HG03342 (cell line): Measurements from ENCODE around the gene YJEFN3.

Experiments
- ATAC-seq: cut with Tn5 transposase; IDR thresholded peaks from one replicate; pipeline ENCODE4 v1.9.1; 2021; ENCODE audit warnings: mild to moderate bottlenecking, moderate library complexity; ENCODE audit not compliant: unreplicated experiment

The YJEFN3 gene

DNA sequence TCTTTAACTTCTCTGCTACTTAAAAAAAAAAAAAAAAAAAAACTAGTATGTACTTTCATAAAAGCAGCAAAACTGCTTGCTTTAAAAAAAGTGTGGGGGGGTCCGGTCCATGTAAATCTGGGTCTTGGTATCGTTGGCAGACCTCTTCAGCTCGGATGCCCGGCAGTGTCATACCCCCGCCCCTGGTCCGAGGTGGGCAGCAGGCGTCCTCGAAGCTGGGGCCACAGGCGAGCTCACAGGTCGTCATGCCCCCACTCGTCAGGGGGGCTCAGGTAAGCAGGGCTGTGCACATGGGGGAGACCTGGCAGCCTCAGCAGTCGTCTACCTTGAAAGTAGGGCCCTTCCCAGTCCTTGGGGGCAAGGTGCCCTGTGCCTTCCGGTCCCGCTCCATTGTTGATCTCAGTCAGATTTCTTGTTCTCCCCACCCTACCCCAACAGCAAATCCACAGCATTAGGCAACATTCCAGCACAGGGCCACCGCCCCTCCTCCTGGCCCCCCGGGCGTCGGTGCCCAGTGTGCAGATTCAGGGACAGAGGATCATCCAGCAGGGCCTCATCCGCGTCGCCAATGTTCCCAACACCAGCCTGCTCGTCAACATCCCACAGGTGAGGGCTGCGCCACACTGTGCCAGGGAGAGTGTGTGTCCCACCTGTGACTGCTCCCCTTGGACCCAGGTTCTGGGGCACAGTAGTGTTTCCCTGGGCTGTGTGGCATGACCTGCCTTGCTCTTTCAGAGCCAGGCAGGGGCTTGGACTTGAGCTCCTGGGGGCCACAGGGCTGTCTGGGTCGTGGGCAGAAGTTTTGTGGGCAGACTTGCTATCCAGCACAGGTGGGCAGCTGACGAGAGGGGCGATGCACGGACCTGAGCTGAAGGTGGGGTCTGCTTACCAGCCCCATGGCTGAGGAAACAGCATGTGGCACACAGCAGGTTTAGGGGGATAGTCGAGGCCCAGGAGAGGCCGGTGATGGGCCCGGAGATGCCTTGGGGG is 32.8 kb upstream of the YJEFN3 start:
- ATAC-seq = no peak

DNA sequence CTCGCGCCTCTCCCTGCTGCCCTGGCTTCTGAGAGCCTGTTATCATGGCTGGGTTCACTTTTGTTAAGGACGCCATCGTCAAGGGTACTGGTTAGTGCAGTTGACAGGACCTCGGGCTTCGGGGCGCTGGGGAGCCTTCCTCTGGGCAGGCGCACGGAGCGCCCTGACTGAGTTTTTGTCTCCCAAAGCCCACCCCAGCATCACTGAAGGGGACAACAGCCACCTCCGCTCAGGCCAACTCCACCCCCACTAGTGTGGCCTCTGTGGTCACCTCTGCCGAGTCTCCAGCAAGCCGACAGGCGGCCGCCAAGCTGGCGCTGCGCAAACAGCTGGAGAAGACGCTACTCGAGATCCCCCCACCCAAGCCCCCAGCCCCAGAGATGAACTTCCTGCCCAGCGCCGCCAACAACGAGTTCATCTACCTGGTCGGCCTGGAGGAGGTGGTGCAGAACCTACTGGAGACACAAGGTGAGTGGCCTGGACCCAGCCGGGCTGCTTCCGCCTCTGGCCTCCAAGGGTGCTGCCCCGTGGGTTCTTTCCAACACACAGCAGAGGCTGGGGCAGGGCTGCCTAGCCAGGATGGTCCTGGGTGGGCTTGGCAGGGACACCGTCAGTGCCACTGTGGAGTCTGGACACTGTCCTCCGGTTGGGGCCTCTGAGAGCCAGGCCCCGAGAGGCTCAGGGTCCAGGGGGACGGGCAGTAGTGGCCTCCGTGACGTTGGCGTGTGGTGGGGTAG is 30.3 kb upstream of the YJEFN3 start:
- no peak for ATAC-seq

DNA sequence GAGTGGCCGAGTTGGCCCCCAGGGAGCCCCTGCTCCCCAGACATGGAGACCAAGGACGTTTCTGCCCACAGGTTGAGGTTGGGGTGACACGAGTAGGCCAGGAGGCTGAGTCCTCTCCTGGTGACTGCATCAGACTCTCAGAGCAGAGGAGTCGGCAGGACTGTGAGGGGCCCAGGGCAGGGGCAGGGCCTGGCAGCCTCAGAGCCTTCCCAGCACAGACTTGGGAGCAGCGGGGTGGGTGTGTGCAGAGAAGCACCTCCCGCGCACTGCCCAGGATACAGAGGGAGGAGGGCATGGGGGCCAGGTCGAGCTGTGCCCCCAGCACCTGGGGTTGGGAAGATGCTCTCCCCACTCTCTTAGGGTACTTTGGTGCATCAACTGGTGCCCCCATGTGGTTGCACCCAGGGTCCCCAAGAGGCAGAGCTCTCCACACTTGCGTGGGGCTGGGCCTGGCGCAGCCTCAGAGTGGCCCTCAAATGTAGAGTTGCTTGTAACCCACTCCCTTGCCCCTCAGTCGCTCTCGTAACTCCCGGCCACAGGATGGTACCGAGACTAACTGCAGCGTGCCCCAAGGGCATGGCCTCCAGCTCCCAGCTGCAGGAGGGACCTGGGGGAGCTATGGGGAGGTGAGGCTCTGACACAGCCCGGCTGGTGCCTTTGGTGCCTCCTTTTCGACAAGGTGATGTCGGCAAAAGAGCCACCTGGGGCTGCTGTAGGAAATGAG is 29.3 kb upstream of the YJEFN3 start:
- ATAC-seq = no peak

DNA sequence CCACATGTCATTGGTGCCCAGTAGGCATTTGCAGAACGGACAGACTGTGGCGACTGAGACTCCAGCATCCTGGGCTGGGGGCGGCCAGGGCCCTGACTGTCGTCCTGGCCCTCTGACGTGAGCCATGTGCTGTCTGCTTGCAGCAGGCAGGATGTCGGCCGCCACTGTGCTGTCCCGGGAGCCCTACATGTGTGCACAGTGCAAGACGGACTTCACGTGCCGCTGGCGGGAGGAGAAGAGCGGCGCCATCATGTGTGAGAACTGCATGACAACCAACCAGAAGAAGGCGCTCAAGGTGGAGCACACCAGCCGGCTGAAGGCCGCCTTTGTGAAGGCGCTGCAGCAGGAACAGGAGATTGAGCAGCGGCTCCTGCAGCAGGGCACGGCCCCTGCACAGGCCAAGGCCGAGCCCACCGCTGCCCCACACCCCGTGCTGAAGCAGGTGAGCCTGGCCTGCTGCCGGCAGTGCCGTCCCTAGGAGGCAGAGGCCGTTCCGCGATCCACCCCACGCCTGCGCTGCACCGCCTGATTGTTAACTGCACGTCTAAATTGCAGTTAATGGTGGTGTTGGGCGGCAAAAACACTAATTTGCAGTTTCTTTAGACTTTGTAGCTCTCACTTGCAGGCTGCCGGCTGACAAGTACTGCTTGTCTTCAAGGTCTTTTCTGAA is 27.6 kb upstream of the YJEFN3 start:
- ATAC-seq = no peak

DNA sequence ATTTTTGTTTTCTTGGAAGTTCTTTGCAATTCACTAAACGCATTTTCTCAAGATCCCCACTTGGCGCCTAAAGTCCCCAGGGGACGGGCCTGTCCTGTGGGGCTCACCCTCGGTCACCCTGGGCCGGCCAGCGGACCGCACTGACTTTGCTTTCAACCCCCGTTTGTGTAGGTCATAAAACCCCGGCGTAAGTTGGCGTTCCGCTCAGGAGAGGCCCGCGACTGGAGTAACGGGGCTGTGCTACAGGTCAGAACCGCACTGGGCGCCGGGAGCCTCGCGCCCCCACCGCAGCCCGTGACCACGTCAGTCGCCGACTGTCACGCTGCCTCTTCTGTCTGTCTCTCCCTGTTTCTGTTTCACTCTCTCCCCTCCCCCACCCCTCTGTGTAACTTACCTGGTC is 26.9 kb upstream of the YJEFN3 start:
- no peak for ATAC-seq

DNA sequence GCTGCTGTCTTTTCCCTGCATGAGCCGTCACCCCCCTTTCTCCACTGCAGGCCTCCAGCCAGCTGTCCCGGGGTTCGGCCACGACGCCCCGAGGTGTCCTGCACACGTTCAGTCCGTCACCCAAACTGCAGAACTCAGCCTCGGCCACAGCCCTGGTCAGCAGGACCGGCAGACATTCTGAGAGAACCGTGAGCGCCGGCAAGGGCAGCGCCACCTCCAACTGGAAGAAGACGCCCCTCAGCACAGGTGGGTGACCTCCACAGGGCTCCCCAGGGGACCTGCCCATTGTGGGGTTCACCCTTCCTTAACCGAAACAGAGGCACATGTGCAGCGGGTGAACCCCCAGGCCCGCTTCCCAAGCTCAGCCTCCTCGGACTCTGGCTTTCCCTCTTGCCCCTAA is 26.4 kb upstream of the YJEFN3 start:
- ATAC-seq = no peak

DNA sequence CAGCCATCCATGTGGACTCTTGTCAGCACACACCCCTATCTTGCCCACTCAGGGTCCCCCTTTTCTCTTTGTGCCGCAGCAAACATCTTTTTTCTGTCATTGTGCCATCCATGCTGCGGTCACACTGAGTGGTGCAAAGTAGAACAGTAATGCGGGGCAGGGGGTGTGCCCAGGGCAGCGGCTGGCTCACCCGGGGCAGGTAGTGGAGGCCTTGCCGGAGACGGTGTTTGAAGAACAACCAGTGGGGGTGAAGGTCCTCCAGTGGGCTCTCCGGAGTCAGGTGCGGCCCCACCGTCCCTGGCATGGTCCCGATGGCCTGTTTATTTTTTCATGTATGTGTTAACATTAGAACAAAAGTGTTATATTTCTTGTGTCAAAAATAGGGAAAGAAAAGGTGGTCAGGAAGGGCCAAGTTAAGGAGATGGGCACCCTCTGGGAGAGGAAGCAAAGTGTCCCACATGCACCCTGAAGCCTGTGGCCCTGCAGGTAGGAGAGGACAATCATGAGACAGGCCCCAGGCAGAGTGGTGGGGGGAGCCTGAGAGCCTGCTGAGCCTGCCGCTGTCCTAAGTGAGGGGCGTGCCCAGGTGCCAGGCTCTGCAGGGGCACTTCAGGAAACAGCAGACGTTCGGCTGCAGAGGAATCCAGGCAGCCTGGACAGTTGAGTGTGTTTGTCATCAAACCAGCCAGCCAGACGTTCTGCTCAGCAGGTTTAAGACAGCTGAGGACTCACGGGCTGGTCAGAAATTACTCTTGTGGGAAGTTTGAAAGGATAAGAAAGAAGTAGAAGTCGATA is 25.7 kb upstream of the YJEFN3 start:
- ATAC-seq = no peak

DNA sequence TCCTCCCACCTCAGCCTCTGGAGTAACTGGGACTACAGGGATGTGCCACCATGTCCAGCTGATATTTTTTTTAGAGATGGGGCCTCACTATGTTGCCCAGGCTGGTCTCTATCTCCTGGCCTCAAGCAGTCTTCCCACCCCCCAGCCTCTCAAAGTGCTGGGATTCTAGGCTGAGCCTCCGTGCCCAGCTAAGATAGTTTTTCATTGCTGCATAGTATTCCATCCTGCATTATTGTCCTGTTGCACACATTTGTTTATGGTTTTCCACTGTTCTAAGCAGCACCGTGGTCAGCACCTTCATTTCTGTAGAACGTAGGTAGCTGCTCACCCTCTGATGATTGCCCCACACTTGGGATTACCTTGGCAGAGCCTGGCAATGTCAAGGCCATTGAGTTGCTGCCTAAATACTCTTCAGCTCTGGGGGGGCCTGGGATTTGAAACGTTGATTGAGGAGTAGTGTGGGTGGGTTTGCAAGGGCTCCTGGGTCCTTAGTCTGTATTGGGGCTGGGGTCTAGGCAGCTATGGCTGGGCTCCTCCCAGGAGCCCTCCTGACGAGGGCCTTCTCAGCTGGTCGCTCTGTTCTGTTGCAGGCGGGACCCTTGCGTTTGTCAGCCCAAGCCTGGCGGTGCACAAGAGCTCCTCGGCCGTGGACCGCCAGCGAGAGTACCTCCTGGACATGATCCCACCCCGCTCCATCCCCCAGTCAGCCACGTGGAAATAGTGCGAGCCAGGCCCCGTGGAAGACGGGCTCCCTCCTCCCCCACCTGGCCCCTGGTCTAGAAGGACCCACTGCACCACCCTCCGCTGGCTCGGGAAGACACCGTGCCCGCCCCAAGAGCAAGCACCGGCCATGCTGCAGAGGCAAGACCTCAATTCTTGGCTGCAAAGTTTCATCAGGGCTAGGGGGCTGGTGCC is 23.7 kb upstream of the YJEFN3 start:
- no peak for ATAC-seq

DNA sequence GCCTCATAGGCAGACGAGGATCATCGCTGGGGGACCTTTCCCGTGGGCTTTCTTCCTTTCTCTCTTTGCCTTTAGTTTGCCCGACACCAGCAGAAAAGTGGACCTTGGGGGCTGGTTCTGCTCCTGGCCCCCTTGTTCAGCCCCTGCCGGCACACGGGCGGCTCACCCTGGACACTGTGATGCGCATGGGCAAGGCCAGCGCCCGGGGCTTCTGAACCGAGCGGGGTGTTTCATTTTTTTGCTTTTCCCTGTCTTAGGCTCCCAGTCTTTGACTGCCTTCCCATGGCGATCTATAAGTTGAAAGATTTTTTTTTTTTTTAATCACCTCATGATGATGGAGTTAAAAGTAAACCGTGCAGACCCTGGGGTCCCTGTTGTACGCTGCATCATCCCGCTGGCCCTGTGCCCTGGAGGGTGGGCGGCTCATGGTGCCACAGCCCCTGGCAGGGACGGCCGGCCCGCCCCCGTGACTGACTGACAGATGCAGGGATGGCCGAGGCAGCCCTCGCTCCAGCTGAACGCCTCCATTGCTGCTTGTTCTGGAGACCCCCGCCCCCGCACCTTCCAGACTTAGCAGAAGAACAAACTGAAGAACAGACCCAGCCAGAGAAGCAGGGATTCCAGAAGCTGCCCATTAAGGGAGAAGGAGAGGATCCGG is 22.9 kb upstream of the YJEFN3 start:
- ATAC-seq = no peak

DNA sequence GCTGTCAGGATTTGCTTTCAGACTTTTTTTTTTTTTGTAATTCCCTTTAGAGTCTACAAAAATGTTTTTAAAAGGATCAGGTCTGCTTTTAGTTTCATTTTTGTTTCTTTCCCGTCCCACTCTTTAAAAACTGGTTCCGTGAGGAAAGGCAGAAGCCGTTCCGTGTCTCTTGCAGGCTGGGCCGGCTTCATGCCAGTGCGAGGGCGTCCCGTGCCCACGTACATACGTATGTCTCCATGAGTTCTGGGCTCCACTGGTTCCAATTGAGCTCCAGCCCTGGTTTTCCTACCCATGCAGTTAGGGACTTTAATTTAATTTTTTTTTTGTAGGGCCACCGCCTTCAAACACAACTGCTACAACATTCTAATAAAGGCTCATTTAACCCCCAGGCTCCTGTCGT is 22.1 kb upstream of the YJEFN3 start:
- ATAC-seq = no peak

DNA sequence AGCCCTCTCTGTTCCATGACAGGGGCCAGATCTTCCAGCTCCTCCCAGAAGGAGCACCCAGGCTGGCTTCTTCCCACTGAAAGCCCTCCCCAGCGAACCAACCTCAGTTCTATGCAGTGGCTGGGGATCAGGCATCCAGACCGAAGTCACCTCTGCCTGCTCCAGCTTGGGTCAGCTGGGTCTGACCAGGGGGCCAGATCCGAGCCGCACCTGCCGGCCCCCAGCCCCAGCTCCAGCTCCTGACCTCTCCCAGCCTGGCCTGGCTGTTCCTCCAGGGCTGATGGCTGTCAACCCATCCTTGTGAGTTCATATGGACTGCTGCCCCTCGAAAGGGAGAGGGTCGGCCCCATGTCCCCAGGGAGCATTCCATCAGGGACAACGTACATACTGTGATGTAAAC is 21.4 kb upstream of the YJEFN3 start:
- ATAC-seq = no peak

DNA sequence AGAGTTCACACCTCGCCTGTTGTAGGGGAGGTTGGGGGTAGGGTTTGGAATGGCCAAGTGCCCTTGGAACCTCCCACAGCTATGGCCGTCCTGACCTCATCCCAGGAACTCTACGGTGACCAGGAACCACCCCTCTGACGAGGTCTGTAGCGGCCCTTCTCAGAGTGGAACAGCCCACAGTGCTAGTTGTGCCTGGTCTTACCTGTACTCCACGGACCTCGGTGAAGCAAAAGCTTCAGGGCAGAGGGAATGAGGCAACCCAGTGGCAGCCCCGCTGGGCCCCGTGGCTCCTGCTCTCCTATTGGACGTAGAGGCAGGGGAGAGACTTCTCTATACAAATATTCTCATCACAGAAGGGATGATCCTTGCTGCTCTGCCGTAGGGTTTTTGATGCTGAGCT is 20.5 kb upstream of the YJEFN3 start:
- no peak for ATAC-seq

DNA sequence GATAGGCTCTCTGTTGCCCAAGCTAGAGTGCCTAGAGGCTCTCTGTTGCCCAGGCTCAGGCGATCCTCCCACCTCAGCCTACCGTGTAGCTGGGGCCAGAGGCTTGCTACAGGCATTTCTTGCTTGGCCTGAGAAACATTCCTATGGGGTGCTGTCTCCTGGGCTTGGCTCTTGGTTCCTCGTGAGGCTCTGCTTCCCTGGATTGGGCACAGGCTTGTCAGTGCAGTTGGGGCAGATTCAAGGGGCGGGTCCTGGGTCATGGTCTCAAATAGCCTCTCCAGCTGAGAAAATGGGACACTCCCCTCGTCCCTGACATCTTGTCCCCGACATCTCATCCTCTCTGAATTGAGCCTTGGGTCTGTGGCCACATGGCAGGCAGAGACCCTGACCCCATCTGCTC is 18.3 kb upstream of the YJEFN3 start:
- ATAC-seq = no peak

DNA sequence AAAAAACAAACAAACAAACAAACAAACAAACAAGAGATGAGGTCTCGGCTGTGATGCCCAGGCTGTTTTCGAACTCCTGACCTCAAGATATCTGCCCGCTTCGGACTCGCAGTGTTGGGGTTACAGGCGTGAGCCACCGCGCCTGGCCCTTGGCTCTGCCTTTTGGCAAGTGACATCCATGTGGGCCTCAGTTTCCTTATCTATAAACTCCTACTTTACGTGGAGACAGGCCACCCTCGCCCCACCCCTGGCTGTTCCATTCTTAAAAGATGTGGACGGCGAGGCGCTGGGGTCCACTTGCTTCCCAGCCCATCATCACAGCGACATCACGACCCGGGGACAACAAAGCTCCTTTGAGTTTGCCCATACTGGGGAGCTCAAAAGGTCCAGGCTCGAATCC is 15.0 kb upstream of the YJEFN3 start:
- ATAC-seq = no peak

DNA sequence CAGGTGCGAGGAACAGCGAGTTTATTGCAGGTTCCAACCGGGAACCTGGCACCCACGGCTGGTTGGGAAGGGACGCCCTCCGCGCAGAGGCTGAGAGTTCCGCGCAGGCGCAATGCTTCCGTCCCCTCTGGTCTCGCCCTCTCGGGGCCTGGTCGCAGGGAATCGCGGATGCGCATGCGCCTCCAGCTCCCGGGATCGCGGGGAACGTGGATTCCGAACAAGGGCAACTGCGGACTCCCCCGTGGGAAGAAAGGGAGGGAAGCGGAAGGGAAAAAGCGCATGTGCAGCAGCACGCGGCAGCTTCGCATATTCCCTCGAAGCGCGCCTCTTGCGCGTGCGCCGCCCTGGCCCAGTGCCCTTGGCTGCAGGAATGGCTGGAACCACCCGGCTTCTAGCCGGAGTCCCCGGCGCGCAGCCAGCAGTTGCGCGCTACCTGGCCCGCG is 14.5 kb upstream of the YJEFN3 start:
- no peak for ATAC-seq

DNA sequence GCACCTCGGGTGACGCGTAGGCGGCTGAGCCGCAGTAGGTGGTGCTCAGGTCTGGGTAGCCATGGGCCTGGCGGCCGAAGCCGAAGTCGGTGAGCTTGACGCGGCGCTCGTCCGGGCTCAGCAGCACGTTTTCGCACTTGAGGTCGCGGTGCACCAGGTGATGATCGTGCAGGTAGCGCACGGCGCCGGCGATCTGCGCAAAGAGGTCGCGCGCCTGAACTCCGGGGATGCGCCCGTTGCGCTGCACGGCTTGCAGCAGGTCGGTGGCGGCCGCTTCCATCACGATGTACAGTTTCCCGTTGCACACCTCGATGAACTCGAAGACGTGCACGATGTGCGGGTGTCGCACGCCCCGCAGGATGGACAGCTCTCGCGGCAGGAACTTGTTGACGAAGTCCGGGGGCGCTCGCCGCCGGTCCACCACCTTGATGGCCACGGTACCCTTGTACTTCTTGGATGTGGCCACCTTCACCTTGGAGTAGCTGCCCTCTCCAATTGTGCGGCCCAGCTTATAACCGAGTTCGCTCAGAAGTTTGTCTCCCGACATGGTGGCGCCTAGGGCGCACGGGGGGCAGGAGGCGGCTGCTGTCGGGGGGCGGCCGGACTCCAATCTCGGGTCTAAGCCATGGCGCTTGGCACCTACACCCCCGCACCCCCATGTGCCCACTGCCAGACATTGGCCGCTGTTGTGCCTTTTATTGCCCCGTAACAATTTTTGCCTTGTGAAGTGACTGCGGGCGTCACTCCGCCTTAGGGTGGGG is 13.7 kb upstream of the YJEFN3 start, which contains the start of gene TSSK6:
TSS of gene TSSK6 (minus strand) at position 668 of the 761 bp plus-strand sequence. CDS start at position 547, 121 bp downstream.
- ATAC-seq = no peak

DNA sequence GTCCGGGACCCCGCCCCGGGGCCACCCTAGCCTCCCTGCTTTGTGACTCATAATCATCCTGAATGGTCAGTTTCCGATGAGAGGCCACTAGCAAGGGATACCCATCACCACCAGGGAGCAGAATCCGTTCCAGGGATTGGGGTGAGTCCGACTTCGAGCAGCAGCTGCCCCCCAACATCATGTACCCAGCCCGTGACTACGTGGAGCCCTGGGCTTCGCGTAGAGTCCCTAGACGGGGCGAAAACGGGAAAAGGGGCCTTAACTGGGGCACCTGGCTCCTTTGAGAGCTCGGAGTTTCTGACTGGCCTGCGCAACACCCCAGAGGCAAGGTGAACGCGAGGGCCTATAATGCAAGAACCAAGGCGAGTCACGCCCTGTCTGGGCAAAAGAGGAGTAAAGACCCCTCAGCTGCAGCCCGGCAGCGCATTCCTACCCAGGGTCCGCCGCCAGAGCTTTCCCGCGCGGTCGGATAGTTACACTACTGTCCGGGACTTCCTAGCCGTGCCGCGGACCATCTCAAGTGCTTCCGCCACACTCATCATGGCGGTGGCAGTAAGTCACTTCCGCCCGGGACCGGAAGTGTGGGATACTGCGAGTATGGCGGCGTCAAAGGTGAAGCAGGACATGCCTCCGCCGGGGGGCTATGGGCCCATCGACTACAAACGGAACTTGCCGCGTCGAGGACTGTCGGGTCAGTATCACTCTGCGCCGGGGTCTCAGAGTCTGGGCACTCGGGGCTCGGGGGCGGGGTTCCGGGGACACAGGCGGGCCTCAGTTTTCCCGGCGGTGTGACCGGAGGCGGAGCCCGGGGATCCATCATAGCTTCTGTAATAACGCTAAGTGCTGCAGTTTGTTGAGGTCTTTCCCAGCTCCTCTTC is 12.8 kb upstream of the YJEFN3 start, which contains the start of gene NDUFA13:
TSS of gene NDUFA13 (plus strand) at position 584 of the 878 bp plus-strand sequence. CDS start at position 598, 14 bp downstream.
- peak; percentile 80 for ATAC-seq
